Measurements from ENCODE around the gene SPOCK2. TPM values are rescaled to one million over a fixed set of nuclear protein-coding genes. Genes with fewer than 3 reads are reported as not detected.

Gene SPOCK2
- total RNA-seq, 4 donors from 2014 or later: 2.1 to 9.9 (median 5.0) TPM

- Histone ChIP-seq H3K36me3 (peaks cover 0 to 68% (median 0%) of the 10 kb centered on the region in 3 donors), H3K9me3 (no peaks in the 10 kb centered on the region), H3K27me3 (no peaks in the 10 kb centered on the region), H3K4me1 (no peaks in the 10 kb centered on the region), H3K4me3 (no peak overlapping the region), H3K27ac (peak overlapping the region in 1 of 4 donors; percentile 23)
- no peak for DNase-seq (ENCODE audit: low spot score in 2 of 2)
- TF ChIP-seq POLR2A (IDR thresholded peaks at IDR 0.05) (no peak), CTCF (IDR thresholded peaks at IDR 0.05) (no peak), EP300 (IDR thresholded peaks at IDR 0.05) (no peak)
- 69 to 79% methylated on average over 9 of the region's 9 CpGs for WGBS, 2 donors
Observed at GRCh38 chr10:72096115-72097000, 8.0 kb upstream of the SPOCK2 start.

- H3K36me3 ChIP-seq: peaks cover 0 to 56% (median 0%) of the 10 kb centered on the region in 3 donors
Observed at GRCh38 chr10:72095195-72095594, 6.8 kb upstream of the SPOCK2 start.

GRCh38 chr10:72094574-72094973 lies 6.2 kb upstream of the SPOCK2 start:
- WGBS, 2 donors: 96 to 97% methylated on average over 2 of the region's 2 CpGs
- H3K36me3 ChIP-seq: peaks cover 0 to 52% (median 0%) of the 10 kb centered on the region in 3 donors
- peaks cover 0 to 2% of the 10 kb centered on the region in 2 donors for H3K27me3 ChIP-seq
- no peak for DNase-seq (ENCODE audit: low spot score in 2 of 2)
- no peak overlapping the region for H3K27ac ChIP-seq
- H3K4me1 ChIP-seq: peaks cover 0 to under 1% (median 0%) of the 10 kb centered on the region in 4 donors
- no peaks in the 10 kb centered on the region for H3K9me3 ChIP-seq
- TF ChIP-seq CTCF (IDR thresholded peaks at IDR 0.05): no peak
- TF ChIP-seq EP300 (IDR thresholded peaks at IDR 0.05): no peak
- no peak for TF ChIP-seq POLR2A (IDR thresholded peaks at IDR 0.05)
- no peak overlapping the region for H3K4me3 ChIP-seq

More at GRCh38 chr10:72095195-72095594, 6.8 kb upstream of the SPOCK2 start:
- Histone ChIP-seq H3K27me3 (no peaks in the 10 kb centered on the region), H3K9me3 (no peaks in the 10 kb centered on the region), H3K4me3 (no peak overlapping the region), H3K4me1 (no peaks in the 10 kb centered on the region), H3K27ac (no peak overlapping the region)
- no peak for DNase-seq (ENCODE audit: low spot score in 2 of 2)
- 91 to 92% methylated on average over 4 of the region's 4 CpGs for WGBS, 2 donors
- TF ChIP-seq CTCF (IDR thresholded peaks at IDR 0.05) (no peak), POLR2A (IDR thresholded peaks at IDR 0.05) (no peak), EP300 (IDR thresholded peaks at IDR 0.05) (no peak)

GRCh38 chr10:72093450-72093849 lies 5.1 kb upstream of the SPOCK2 start:
- no peak for TF ChIP-seq CTCF (IDR thresholded peaks at IDR 0.05)
- no peak for TF ChIP-seq EP300 (IDR thresholded peaks at IDR 0.05)
- WGBS, 2 donors: 75 to 87% methylated on average over 4 of the region's 4 CpGs
- DNase-seq (ENCODE audit: low spot score in 2 of 2): no peak

GRCh38 chr10:72092987-72093386 lies 4.6 kb upstream of the SPOCK2 start:
- no peak overlapping the region for H3K4me3 ChIP-seq
- H3K4me1 ChIP-seq: peaks cover 0 to 11% (median 8%) of the 10 kb centered on the region in 4 donors
- no peak for TF ChIP-seq POLR2A (IDR thresholded peaks at IDR 0.05)
- no peak for TF ChIP-seq EP300 (IDR thresholded peaks at IDR 0.05)
- no peak for TF ChIP-seq CTCF (IDR thresholded peaks at IDR 0.05)
- H3K27me3 ChIP-seq: peaks cover 0 to 16% of the 10 kb centered on the region in 2 donors
- H3K36me3 ChIP-seq: peaks cover 0 to 42% (median 0%) of the 10 kb centered on the region in 3 donors
- no peak overlapping the region for H3K27ac ChIP-seq
- H3K9me3 ChIP-seq: no peaks in the 10 kb centered on the region
- WGBS, 2 donors: 91 to 92% methylated on average over 2 of the region's 2 CpGs
- no peak for DNase-seq (ENCODE audit: low spot score in 2 of 2)

More at GRCh38 chr10:72093450-72093849, 5.1 kb upstream of the SPOCK2 start:
- Histone ChIP-seq H3K36me3 (peaks cover 0 to 42% (median 0%) of the 10 kb centered on the region in 3 donors), H3K27me3 (peaks cover 0 to 11% of the 10 kb centered on the region in 2 donors), H3K27ac (no peak overlapping the region), H3K4me1 (peaks cover 0 to 9% (median 4%) of the 10 kb centered on the region in 4 donors), H3K9me3 (no peaks in the 10 kb centered on the region), H3K4me3 (no peak overlapping the region)
